Uterus (tissue), 2 donors: Measurements from ENCODE around the gene SRSF4.

Experiments
- POLR2A ChIP-seq, 2 donors: fragments of 450-650 bp; IDR thresholded peaks; one replicate each; pipeline ENCODE4 v1.6.1; 2016; ENCODE audit warnings: antibody characterized with exemption in 2 of 2, mild to moderate bottlenecking in 1 of 2, moderate library complexity in 1 of 2
- TF ChIP-seq, protein P1 (sequence below), 4 experiments: fragments of 200-600 bp in 2 of 4; fragments of 450-650 bp in 2 of 4; sonication (generic) in 2 of 4; IDR thresholded peaks; one replicate each; pipeline ENCODE4 v1.5.1; 2016 to 2019; ENCODE audit warnings: antibody characterized with exemption in 4 of 4, mild to moderate bottlenecking in 2 of 4, moderate library complexity in 1 of 4

DNA sequence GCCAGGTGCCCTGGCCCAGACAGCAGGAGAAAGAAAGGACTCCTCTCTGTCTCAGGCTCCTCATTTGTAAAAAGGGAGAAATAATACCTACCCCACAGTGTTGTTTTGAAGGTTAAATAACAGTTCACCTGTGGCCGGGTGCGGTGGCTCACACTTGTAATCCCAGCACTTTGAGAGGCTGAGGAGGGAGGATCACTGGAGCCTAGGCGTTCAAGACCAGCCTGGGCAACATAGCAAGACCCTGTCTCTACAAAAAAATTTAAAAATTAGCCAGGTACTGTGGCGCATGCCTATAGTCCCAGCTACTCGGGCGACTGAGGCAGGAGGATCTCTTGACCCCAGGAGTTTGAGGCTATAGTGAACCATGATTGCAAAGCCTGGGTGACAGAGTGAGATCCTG, 55.5 kb downstream of the SRSF4 start:
- TF ChIP-seq, protein P1, sequence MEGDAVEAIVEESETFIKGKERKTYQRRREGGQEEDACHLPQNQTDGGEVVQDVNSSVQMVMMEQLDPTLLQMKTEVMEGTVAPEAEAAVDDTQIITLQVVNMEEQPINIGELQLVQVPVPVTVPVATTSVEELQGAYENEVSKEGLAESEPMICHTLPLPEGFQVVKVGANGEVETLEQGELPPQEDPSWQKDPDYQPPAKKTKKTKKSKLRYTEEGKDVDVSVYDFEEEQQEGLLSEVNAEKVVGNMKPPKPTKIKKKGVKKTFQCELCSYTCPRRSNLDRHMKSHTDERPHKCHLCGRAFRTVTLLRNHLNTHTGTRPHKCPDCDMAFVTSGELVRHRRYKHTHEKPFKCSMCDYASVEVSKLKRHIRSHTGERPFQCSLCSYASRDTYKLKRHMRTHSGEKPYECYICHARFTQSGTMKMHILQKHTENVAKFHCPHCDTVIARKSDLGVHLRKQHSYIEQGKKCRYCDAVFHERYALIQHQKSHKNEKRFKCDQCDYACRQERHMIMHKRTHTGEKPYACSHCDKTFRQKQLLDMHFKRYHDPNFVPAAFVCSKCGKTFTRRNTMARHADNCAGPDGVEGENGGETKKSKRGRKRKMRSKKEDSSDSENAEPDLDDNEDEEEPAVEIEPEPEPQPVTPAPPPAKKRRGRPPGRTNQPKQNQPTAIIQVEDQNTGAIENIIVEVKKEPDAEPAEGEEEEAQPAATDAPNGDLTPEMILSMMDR (IDR thresholded peaks at IDR 0.05) = no peak
- no peak for TF ChIP-seq POLR2A (IDR thresholded peaks at IDR 0.05)
